Psoas muscle (tissue), 8 donors: ENCODE measurements around the gene PRRC1. TPM values are rescaled to one million over a fixed set of nuclear protein-coding genes. Genes with fewer than 3 reads are reported as not detected.

Source experiments
- ATAC-seq, 4 donors: fragments of 200-7000 bp; cut with Tn5 transposase; one replicate each; pipeline ENCODE4 v1.9.1; 2020; ENCODE audit warnings: moderate library complexity in 3 of 4, mild to moderate bottlenecking in 2 of 4
- DNase-seq, 2 donors: peaks; one replicate each; pipeline ENCODE4 v3.0.0-alpha.2; 2020
- H3K27ac ChIP-seq: fragments of 200-600 bp; one replicate; pipeline ENCODE4 v1.8.0; 2022
- H3K27me3 ChIP-seq, 3 donors: fragments of 200-600 bp in 1 of 3; one replicate each; pipeline versions ENCODE4 v1.6.1 to v1.8.0; 2013 to 2022; ENCODE audit warnings: low read length in 2 of 3, mild to moderate bottlenecking in 2 of 3, moderate library complexity in 1 of 3; ENCODE audit not compliant: insufficient read depth in 3 of 3
- H3K36me3 ChIP-seq, 2 donors: fragments of 200-600 bp in 1 of 2; one replicate each; pipeline versions ENCODE4 v1.6.1 to v1.8.0; 2013 to 2022; ENCODE audit warnings: low read depth in 1 of 2, mild to moderate bottlenecking in 1 of 2, moderate library complexity in 1 of 2; ENCODE audit not compliant: insufficient read depth in 1 of 2
- H3K4me1 ChIP-seq: fragments of 200-600 bp; one replicate; pipeline ENCODE4 v1.8.0; 2022
- H3K4me3 ChIP-seq: fragments of 200-600 bp; one replicate; pipeline ENCODE4 v1.8.0; 2022; ENCODE audit warnings: mild to moderate bottlenecking
- H3K9me3 ChIP-seq: fragments of 200-600 bp; one replicate; pipeline ENCODE4 v1.8.0; 2022
- CTCF ChIP-seq: fragments of 200-600 bp; IDR thresholded peaks from one replicate; pipeline ENCODE4 v1.8.0; 2022; ENCODE audit warnings: antibody characterized with exemption
- WGBS, 3 donors: extraction: QIAGEN DNeasy Blood & Tissue Kit; methylation state at CpG; one replicate each; pipeline versions ENCODE4 v1.1.6 to v1.1.7; 2013; 5-methylcytosine and 5-hydroxymethylcytosine counted together
- intact Hi-C, 2 donors: fragments of 100-400 bp; cut with DNase I; formaldehyde crosslinking; loops; one replicate each; pipeline versions ENCODE4 v1.11.0 to v1.14.2; 2022
- polyA plus RNA-seq, 3 donors: library from polyadenylated mRNA; stranded (reverse); fragments of 200-250 nt; gene quantifications; one replicate each; pipeline ENCODE4 v1.2.3, GENCODE V29; 2013
- total RNA-seq, 4 donors: library from RNA; stranded (reverse); fragmentation: NEBNext Ultra II Directional in 2 of 4; extraction: Animal tissue kit (Norgen Biotek cat#: 25700) in 2 of 4; gene quantifications; one replicate each; pipeline versions ENCODE4 v1.2.1 to v1.2.4, GENCODE V29; 2021 to 2023
- donor health status: healthy with polysubstance abuse.
- donor health status: DM: no; HTN: no; CAD: no; lungs with moderate emphysema.
- donor health status: Bipolar disorder and iron deficiency.
- donor health status: healthy.
- donor health status: DM: yes; HTN: yes; CAD: no.
- donor health status: DM: no; HTN: no; CAD: no.
- donor health status: DM: no; HTN: no; CAD: no.
- donor health status: DM: yes; HTN: yes; CAD: no.

PRRC1 gene
- total and polyA plus RNA-seq, 7 donors, result 7.0 to 26.6 (median 14.4) TPM

GRCh38 chr5:127596501-127596900, 79.1 kb downstream of the PRRC1 start:
- no peaks in the 10 kb centered on the region for H3K9me3 ChIP-seq
- intact Hi-C loops, result no loop called here
- no peaks in the 10 kb centered on the region for H3K27me3 ChIP-seq
- no peak overlapping the region for H3K27ac ChIP-seq
- no peak for ATAC-seq
- DNase-seq, result no peak
- 76 to 88% (median 80%) methylated on average over 3 of the region's 3 CpGs for WGBS, 3 donors
- H3K4me3 ChIP-seq, result no peak overlapping the region
- no peak for TF ChIP-seq CTCF
- no peaks in the 10 kb centered on the region for H3K4me1 ChIP-seq
- no peaks in the 10 kb centered on the region for H3K36me3 ChIP-seq

GRCh38 chr5:127599320-127599719, 81.9 kb downstream of the PRRC1 start:
- 76 to 88% (median 77%) methylated on average over 3 of the region's 3 CpGs for WGBS, 3 donors
- Histone ChIP-seq H3K9me3 (no peaks in the 10 kb centered on the region), H3K27me3 (no peaks in the 10 kb centered on the region), H3K27ac (no peak overlapping the region), H3K4me1 (no peaks in the 10 kb centered on the region), H3K4me3 (no peak overlapping the region), H3K36me3 (no peaks in the 10 kb centered on the region)
- TF ChIP-seq CTCF, result no peak
- ATAC-seq (no peak), DNase-seq (no peak)
- intact Hi-C loops, result no loop called here

GRCh38 chr5:127599847-127600246, 82.4 kb downstream of the PRRC1 start:
- intact Hi-C loops, result no loop called here
- H3K9me3 ChIP-seq, result no peaks in the 10 kb centered on the region
- H3K4me3 ChIP-seq, result no peak overlapping the region
- 68 to 90% (median 83%) methylated on average over 4 of the region's 4 CpGs for WGBS, 3 donors
- ATAC-seq (no peak), DNase-seq (no peak)
- no peaks in the 10 kb centered on the region for H3K27me3 ChIP-seq
- H3K27ac ChIP-seq, result no peak overlapping the region
- H3K36me3 ChIP-seq, result no peaks in the 10 kb centered on the region
- H3K4me1 ChIP-seq, result no peaks in the 10 kb centered on the region
- no peak for TF ChIP-seq CTCF

GRCh38 chr5:127601111-127601510, 83.7 kb downstream of the PRRC1 start:
- H3K4me1 ChIP-seq, result no peaks in the 10 kb centered on the region
- ATAC-seq, result no peak
- H3K4me3 ChIP-seq, result no peak overlapping the region
- intact Hi-C loops, result no loop called here
- WGBS, 3 donors, result 87 to 94% (median 94%) methylated on average over 1 of the region's 1 CpG
- no peak for TF ChIP-seq CTCF
- no peak overlapping the region for H3K27ac ChIP-seq
- no peaks in the 10 kb centered on the region for H3K27me3 ChIP-seq
- H3K36me3 ChIP-seq, result no peaks in the 10 kb centered on the region
- H3K9me3 ChIP-seq, result no peaks in the 10 kb centered on the region
- DNase-seq, result no peak

GRCh38 chr5:127601601-127602000, 84.2 kb downstream of the PRRC1 start:
- Histone ChIP-seq H3K27ac (no peak overlapping the region), H3K27me3 (no peaks in the 10 kb centered on the region), H3K36me3 (no peaks in the 10 kb centered on the region), H3K4me3 (no peak overlapping the region), H3K4me1 (no peaks in the 10 kb centered on the region), H3K9me3 (no peaks in the 10 kb centered on the region)
- no peak for TF ChIP-seq CTCF
- WGBS, 3 donors, result 93 to 98% (median 96%) methylated on average over 4 of the region's 4 CpGs
- DNase-seq (no peak), ATAC-seq (no peak)
- intact Hi-C loops, result no loop called here
